A673 (cell line): ENCODE data around the gene DSCAM.

Source experiments
- EZH2 ChIP-seq: fragments of 200-600 bp; sonication (generic); IDR thresholded peaks from 2 replicates; pipeline ENCODE4 v1.6.1; 2017; ENCODE audit warnings: borderline replicate concordance, low read depth, mild to moderate bottlenecking, mixed read lengths, antibody characterized with exemption, low read length; ENCODE audit not compliant: poor library complexity, severe bottlenecking
- TF ChIP-seq, protein P1 (sequence below): fragments of 300-800, 200-600 bp; sonication (generic); conservative IDR thresholded peaks from 2 replicates; pipeline ENCODE4 v1.5.1; 2017; ENCODE audit warnings: low read depth, mild to moderate bottlenecking, antibody characterized with exemption, low read length, moderate library complexity, mixed read lengths

DNA sequence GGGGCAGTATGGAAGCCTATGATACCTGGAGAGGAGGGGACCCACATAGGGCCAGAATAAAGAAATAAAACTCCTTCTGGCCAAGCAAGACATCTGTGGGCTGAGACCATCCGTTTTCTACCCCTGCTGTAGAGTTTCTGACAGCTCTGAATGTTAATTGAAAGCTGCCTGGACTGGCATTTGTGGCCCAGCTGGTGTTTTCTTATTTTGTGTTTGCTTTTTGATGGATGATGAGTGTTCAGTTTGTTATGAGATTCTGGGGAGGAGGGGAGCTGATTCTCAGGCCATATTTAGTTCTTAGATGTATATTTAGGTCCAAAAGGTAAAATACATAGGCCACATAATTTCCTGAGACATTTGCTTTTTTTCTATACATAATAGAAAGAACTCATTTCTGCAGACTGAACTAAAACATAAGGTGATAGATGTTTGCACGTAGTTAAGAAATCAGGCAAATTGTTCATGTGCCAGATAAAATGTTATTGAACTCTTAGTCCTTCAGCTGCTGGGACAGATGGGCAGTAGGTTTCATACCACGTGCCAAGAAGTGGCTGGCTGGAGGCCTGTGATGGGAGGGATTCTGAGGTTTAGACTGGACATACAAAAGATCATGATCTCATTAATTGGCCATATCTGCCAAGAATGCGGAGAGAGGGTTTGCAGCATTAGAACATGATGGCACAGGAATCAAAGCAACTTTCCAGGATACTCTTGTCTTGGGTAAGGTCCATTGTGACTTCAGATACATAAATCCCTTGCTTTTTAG lies 54.1 kb downstream of the DSCAM start:
- TF ChIP-seq, protein P1, sequence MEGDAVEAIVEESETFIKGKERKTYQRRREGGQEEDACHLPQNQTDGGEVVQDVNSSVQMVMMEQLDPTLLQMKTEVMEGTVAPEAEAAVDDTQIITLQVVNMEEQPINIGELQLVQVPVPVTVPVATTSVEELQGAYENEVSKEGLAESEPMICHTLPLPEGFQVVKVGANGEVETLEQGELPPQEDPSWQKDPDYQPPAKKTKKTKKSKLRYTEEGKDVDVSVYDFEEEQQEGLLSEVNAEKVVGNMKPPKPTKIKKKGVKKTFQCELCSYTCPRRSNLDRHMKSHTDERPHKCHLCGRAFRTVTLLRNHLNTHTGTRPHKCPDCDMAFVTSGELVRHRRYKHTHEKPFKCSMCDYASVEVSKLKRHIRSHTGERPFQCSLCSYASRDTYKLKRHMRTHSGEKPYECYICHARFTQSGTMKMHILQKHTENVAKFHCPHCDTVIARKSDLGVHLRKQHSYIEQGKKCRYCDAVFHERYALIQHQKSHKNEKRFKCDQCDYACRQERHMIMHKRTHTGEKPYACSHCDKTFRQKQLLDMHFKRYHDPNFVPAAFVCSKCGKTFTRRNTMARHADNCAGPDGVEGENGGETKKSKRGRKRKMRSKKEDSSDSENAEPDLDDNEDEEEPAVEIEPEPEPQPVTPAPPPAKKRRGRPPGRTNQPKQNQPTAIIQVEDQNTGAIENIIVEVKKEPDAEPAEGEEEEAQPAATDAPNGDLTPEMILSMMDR: no peak
- TF ChIP-seq EZH2: no peak
